ENCODE data around the gene MSH3. TPM values are rescaled to one million over a fixed set of nuclear protein-coding genes. Genes with fewer than 3 reads are reported as not detected.
"Not testable (repeated sequence)": the region's sequence is repeated elsewhere in the genome, so short reads cannot be mapped to it uniquely, and the experiment has no call there.

The MSH3 gene
- total RNA-seq, 2 donors from 2014 or later: 12.6 to 14.9 TPM

GRCh38 chr5:80782626-80783025, 128.2 kb downstream of the MSH3 start:
- H3K27me3 ChIP-seq (replicated peaks; ENCODE audit: insufficient read depth): no peaks in the 10 kb centered on the region
- TF ChIP-seq POLR2A (IDR thresholded peaks at IDR 0.05): no peak
- no peak for TF ChIP-seq CTCF (IDR thresholded peaks at IDR 0.05)
- TF ChIP-seq POLR2AphosphoS5 (IDR thresholded peaks at IDR 0.05): no peak
- no peak overlapping the region for H3K27ac ChIP-seq
- H3K4me3 ChIP-seq: no peak overlapping the region
- intact Hi-C loops (cut with DNase I): no loop called here
- no peaks in the 10 kb centered on the region for H3K4me1 ChIP-seq (replicated peaks)
- DNase-seq (ENCODE audit: low spot score): no peak
- H3K9me3 ChIP-seq: no peaks in the 10 kb centered on the region
- H3K36me3 ChIP-seq: no peaks in the 10 kb centered on the region

- intact Hi-C loops (cut with DNase I); H3K36me3 ChIP-seq; DNase-seq (ENCODE audit: low spot score); H3K4me3 ChIP-seq; H3K27me3 ChIP-seq (replicated peaks; ENCODE audit: insufficient read depth); H3K27ac ChIP-seq; H3K9me3 ChIP-seq; H3K4me1 ChIP-seq (replicated peaks): not testable (repeated sequence)
- 97% methylated on average over 8 of the region's 8 CpGs for WGBS
Measured at GRCh38 chr5:80783751-80784150, 129.3 kb downstream of the MSH3 start.

GRCh38 chr5:80784451-80784850, 130.0 kb downstream of the MSH3 start:
- H3K36me3 ChIP-seq: no peaks in the 10 kb centered on the region
- no peak for TF ChIP-seq CTCF (IDR thresholded peaks at IDR 0.05)
- TF ChIP-seq POLR2A (IDR thresholded peaks at IDR 0.05): no peak
- no peak for TF ChIP-seq POLR2AphosphoS5 (IDR thresholded peaks at IDR 0.05)
- intact Hi-C loops (cut with DNase I): no loop called here
- H3K27ac ChIP-seq: no peak overlapping the region
- no peak overlapping the region for H3K4me3 ChIP-seq
- 89% methylated on average over 4 of the region's 4 CpGs for WGBS
- H3K9me3 ChIP-seq: no peaks in the 10 kb centered on the region
- no peaks in the 10 kb centered on the region for H3K27me3 ChIP-seq (replicated peaks; ENCODE audit: insufficient read depth)
- no peak for DNase-seq (ENCODE audit: low spot score)
- H3K4me1 ChIP-seq (replicated peaks): no peaks in the 10 kb centered on the region

- H3K36me3 ChIP-seq; DNase-seq (ENCODE audit: low spot score); H3K4me1 ChIP-seq (replicated peaks); intact Hi-C loops (cut with DNase I); H3K27me3 ChIP-seq (replicated peaks; ENCODE audit: insufficient read depth); H3K9me3 ChIP-seq; H3K4me3 ChIP-seq; H3K27ac ChIP-seq: not testable (repeated sequence)
- 97% methylated on average over 7 of the region's 7 CpGs for WGBS
Measured at GRCh38 chr5:80789319-80790016, 135.0 kb downstream of the MSH3 start.

- TF ChIP-seq CTCF (IDR thresholded peaks at IDR 0.05) (no peak), POLR2AphosphoS5 (IDR thresholded peaks at IDR 0.05) (no peak), POLR2A (IDR thresholded peaks at IDR 0.05) (no peak)
- Histone ChIP-seq H3K4me3 (no peak overlapping the region), H3K9me3 (no peaks in the 10 kb centered on the region), H3K36me3 (no peaks in the 10 kb centered on the region), H3K27me3 (replicated peaks; ENCODE audit: insufficient read depth) (no peaks in the 10 kb centered on the region), H3K4me1 (replicated peaks) (no peaks in the 10 kb centered on the region), H3K27ac (no peak overlapping the region)
- intact Hi-C loops (cut with DNase I): no loop called here
- WGBS: 92% methylated on average over 3 of the region's 3 CpGs
- DNase-seq (ENCODE audit: low spot score): no peak
Measured at GRCh38 chr5:80790698-80791097, 136.2 kb downstream of the MSH3 start.

GRCh38 chr5:80793354-80793753, 138.9 kb downstream of the MSH3 start:
- intact Hi-C loops (cut with DNase I): no loop called here
- TF ChIP-seq CTCF (IDR thresholded peaks at IDR 0.05) (no peak), POLR2AphosphoS5 (IDR thresholded peaks at IDR 0.05) (no peak), POLR2A (IDR thresholded peaks at IDR 0.05) (no peak)
- DNase-seq (ENCODE audit: low spot score): no peak
- no peaks in the 10 kb centered on the region for H3K27me3 ChIP-seq (replicated peaks; ENCODE audit: insufficient read depth)
- H3K36me3 ChIP-seq: no peaks in the 10 kb centered on the region
- H3K27ac ChIP-seq: no peak overlapping the region
- 82% methylated on average over 1 of the region's 1 CpG for WGBS
- no peaks in the 10 kb centered on the region for H3K4me1 ChIP-seq (replicated peaks)
- H3K9me3 ChIP-seq: no peaks in the 10 kb centered on the region
- no peak overlapping the region for H3K4me3 ChIP-seq

Measured in prostate gland (tissue), 2 donors.